SU-DHL-6 (cell line): Measurements from ENCODE around the gene SRPK2.
"Not testable (repeated sequence)": the region's sequence is repeated elsewhere in the genome, so short reads cannot be mapped to it uniquely, and the experiment has no call there.

Experiments used
- H2AFZ ChIP-seq: fragments of 200-600 bp; sonication (generic); 2 replicates; pipeline ENCODE4 v1.6.1; 2014; ENCODE audit warnings: low read depth, mild to moderate bottlenecking, moderate library complexity, mixed read lengths, antibody characterized with exemption, low read length; ENCODE audit not compliant: severe bottlenecking
- H3F3A ChIP-seq: fragments of 200-600 bp; shearing (Covaris generic); 2 replicates; pipeline ENCODE4 v1.6.0; 2016; ENCODE audit warnings: antibody characterized with exemption, mild to moderate bottlenecking; ENCODE audit not compliant: insufficient read depth
- H3K27ac ChIP-seq: fragments of 200-600 bp; sonication (generic); 2 replicates; pipeline ENCODE4 v1.5.1; 2016; ENCODE audit warnings: low read depth, mild to moderate bottlenecking, low read length, moderate library complexity, mixed read lengths
- H3K27me3 ChIP-seq: fragments of 200-600 bp; sonication (generic), shearing (Covaris generic); 2 replicates; pipeline ENCODE4 v1.6.0; 2014; ENCODE audit warnings: mild to moderate bottlenecking, low read length
- H3K36me3 ChIP-seq: fragments of 200-600 bp; sonication (generic); 2 replicates; pipeline ENCODE4 v1.6.1; 2014; ENCODE audit warnings: mild to moderate bottlenecking, low read length, mixed read lengths
- H3K4me2 ChIP-seq: fragments of 300-600, 200-600 bp; shearing (Covaris generic), sonication (generic); 2 replicates; pipeline ENCODE4 v1.6.0; 2014; ENCODE audit warnings: low read length, low read depth, mild to moderate bottlenecking; ENCODE audit not compliant: poor library complexity, severe bottlenecking
- H3K4me3 ChIP-seq: fragments of 200-600 bp; sonication (generic); 2 replicates; pipeline ENCODE4 v1.5.1; 2014; ENCODE audit warnings: antibody characterized with exemption, low read length, mild to moderate bottlenecking, mixed read lengths; ENCODE audit not compliant: insufficient read depth, poor library complexity, severe bottlenecking
- H3K79me2 ChIP-seq: fragments of 200-600 bp; sonication (generic); 2 replicates; pipeline ENCODE4 v1.6.1; 2014; ENCODE audit warnings: mild to moderate bottlenecking, low read length, moderate library complexity; ENCODE audit not compliant: insufficient read depth
- H3K9ac ChIP-seq: fragments of 200-600 bp; sonication (generic); 2 replicates; pipeline ENCODE4 v1.7.0; 2014; ENCODE audit warnings: mild to moderate bottlenecking, low read length
- H3K9me2 ChIP-seq: fragments of 200-600 bp; sonication (generic); replicated peaks from 2 replicates; pipeline ENCODE4 v1.6.1; 2014; ENCODE audit warnings: low read length; ENCODE audit not compliant: insufficient read depth
- H3K9me3 ChIP-seq: fragments of 200-600 bp; sonication (generic); 2 replicates; pipeline ENCODE4 v1.6.1; 2014; ENCODE audit warnings: low read length, mixed read lengths; ENCODE audit not compliant: insufficient read depth
- H4K20me1 ChIP-seq: fragments of 200-600 bp; sonication (generic); 2 replicates; pipeline ENCODE4 v1.6.1; 2014; ENCODE audit warnings: low read depth, mild to moderate bottlenecking, antibody characterized with exemption, low read length, moderate library complexity, mixed read lengths
- CTCF ChIP-seq: fragments of 200-600 bp; sonication (generic); IDR thresholded peaks from one replicate; pipeline ENCODE4 v1.5.1; 2017; ENCODE audit warnings: antibody characterized with exemption, mild to moderate bottlenecking, low read length, moderate library complexity; ENCODE audit not compliant: insufficient read depth, poor library complexity, severe bottlenecking
- EZH2phosphoT487 ChIP-seq: fragments of 200-600 bp; sonication (generic), shearing (Covaris generic); conservative IDR thresholded peaks from 2 replicates; pipeline ENCODE4 v1.6.1; 2018; ENCODE audit warnings: mild to moderate bottlenecking, antibody characterized with exemption, low read length, moderate library complexity, mixed read lengths

SRPK2 gene

GRCh38 chr7:105350906-105351305 lies 37.8 kb downstream of the SRPK2 start:
- Histone ChIP-seq H3K27ac (no peak overlapping the region), H3K9ac (no peak overlapping the region), H3K4me3 (no peak overlapping the region), H4K20me1 (peaks cover 14% of the 10 kb centered on the region; the same call in 1 of the 2 replicates), H3K36me3 (no peaks in the 10 kb centered on the region), H3K9me2 (no peaks in the 10 kb centered on the region), H2AFZ (no peak overlapping the region), H3K9me3 (no peaks in the 10 kb centered on the region), H3K27me3 (no peaks in the 10 kb centered on the region), H3F3A (peaks cover 8% of the 10 kb centered on the region), H3K79me2 (peaks cover 6% of the 10 kb centered on the region; the same call in 1 of the 2 replicates), H3K4me2 (no peak overlapping the region)
- TF ChIP-seq CTCF (no peak), EZH2phosphoT487 (no peak)

GRCh38 chr7:105348177-105348576 lies 40.5 kb downstream of the SRPK2 start:
- H3K79me2 ChIP-seq: not testable (repeated sequence)

GRCh38 chr7:105346593-105347322 lies 42.0 kb downstream of the SRPK2 start:
- Histone ChIP-seq H3K79me2 (peaks cover 6% of the 10 kb centered on the region; the same call in 1 of the 2 replicates), H2AFZ (no peak overlapping the region), H3K36me3 (no peaks in the 10 kb centered on the region), H3K4me3 (no peak overlapping the region), H3K27me3 (no peaks in the 10 kb centered on the region), H3K27ac (no peak overlapping the region), H4K20me1 (peaks cover 23% of the 10 kb centered on the region), H3K4me2 (no peak overlapping the region), H3K9me2 (no peaks in the 10 kb centered on the region), H3F3A (peaks cover 5% of the 10 kb centered on the region), H3K9me3 (no peaks in the 10 kb centered on the region), H3K9ac (no peak overlapping the region)
- no peak for TF ChIP-seq CTCF
- TF ChIP-seq EZH2phosphoT487: no peak

More at GRCh38 chr7:105348177-105348576, 40.5 kb downstream of the SRPK2 start:
- not testable (repeated sequence) for H3K4me2 ChIP-seq, H3K9ac ChIP-seq, H3K27ac ChIP-seq, H3K9me3 ChIP-seq, H3K9me2 ChIP-seq, H2AFZ ChIP-seq, H3K36me3 ChIP-seq, H3K27me3 ChIP-seq, H3K4me3 ChIP-seq
- peaks cover 23% of the 10 kb centered on the region for H4K20me1 ChIP-seq
- H3F3A ChIP-seq: peaks cover 10% of the 10 kb centered on the region

- no peak overlapping the region for H2AFZ ChIP-seq
- H3K9me2 ChIP-seq: no peaks in the 10 kb centered on the region
- no peaks in the 10 kb centered on the region for H3K36me3 ChIP-seq
- H3K4me3 ChIP-seq: no peak overlapping the region
- H3K9me3 ChIP-seq: no peaks in the 10 kb centered on the region
- no peak overlapping the region for H3K27ac ChIP-seq
- peaks cover 22% of the 10 kb centered on the region for H4K20me1 ChIP-seq
- no peak for TF ChIP-seq CTCF
- TF ChIP-seq EZH2phosphoT487: no peak
- H3F3A ChIP-seq: peaks cover 5% of the 10 kb centered on the region
- no peak overlapping the region for H3K4me2 ChIP-seq
- no peaks in the 10 kb centered on the region for H3K27me3 ChIP-seq
- H3K9ac ChIP-seq: no peak overlapping the region
- peaks cover 4% of the 10 kb centered on the region; the same call in 1 of the 2 replicates for H3K79me2 ChIP-seq
These were observed 42.6 kb downstream of the SRPK2 start for GRCh38 chr7:105346138-105346537.
